Measurements from ENCODE around the gene PES1. TPM values are rescaled to one million over a fixed set of nuclear protein-coding genes. Genes with fewer than 3 reads are reported as not detected.

The PES1 gene
- total RNA-seq, 1 donor from 2014 or later: 21.6 TPM

DNA sequence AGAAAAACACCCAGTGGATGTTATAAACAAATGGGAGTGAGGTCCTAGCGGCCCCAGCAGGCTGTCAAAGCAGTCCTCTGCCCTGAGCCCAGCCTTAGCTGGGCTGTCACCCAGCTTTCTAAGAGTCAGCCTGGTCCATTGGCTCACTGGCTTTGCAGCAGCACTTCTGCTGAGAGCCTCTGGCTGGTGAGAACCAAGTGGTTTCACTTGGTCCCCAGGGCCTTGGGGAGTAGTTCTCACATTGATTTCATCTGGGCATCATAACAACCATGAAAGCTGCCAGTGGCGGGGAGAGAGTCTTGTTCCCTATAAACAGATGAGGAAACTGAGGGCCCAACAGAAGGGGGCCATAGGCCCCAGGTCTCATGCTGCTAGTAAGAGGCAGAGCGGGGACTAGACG is 56.5 kb downstream of the PES1 start:
- intact Hi-C loops (cut with micrococcal nuclease): no loop called here
- ATAC-seq (no peak), DNase-seq (no peak)

DNA sequence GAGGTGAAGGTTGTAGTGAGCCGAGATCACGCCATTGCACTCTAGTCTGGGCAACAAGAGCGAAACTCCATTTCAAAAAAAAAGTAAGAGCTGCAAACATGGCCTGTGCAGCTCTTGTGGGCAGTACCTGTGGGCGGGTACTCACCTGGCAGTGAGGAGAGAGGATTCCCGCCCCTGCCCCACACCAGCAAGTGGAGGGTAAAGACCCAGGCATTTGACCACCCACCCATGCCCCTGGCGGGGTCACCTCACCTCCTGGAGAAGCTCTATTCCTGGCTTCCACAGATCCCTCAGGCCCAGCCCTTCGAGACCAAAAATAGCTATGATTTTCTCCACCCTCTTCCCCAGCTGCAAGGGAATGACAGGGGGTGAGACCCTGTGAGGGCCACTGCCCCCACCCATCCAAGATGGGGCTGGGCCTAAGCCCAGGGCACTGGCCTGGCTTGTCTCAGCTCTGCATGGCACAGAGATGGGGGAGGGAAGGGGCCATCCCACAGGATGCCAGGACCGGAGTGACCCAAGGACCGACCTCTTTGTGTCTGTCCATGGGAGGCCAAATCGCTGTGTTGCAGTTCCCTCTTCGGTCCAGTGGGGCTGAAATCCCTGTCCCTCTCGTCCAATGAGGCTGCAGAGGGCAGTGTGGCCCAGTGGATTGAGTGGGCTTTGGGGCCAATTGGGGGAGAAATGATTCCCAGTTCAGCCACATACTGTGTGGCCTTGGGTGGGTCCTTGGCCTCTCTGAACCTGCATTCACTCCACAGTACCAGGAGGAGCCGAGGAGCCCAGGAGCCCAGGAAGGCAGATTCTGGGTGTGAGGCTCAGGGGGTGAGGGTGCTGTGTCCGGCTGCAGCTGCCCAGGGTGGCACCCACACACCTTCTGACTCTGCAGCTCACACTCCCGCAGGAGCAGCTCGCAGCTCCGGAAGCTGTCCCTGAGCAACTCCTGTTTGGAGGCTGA is 59.8 kb downstream of the PES1 start:
- intact Hi-C loops (cut with micrococcal nuclease): no loop called here
- ATAC-seq: no peak
- DNase-seq: no peak

DNA sequence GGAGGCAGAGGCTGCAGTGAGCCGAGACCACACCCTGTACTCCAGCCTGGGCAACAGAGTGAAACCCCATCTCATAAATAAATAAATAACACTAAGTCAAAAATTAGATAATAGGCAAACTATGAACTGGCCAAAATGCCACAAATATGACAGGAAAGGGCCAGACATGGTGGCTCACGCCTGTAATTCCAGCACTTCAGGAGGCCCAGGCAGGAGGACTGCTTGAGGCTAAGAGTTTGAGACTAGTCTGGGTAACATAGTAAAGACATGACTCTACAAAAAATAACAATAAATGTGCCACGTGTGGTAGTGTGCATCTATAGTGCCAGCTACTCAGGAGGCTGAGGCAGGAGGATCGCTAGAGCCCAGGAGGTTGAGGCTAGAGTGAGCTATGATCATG is 65.1 kb downstream of the PES1 start:
- intact Hi-C loops (cut with micrococcal nuclease): no loop called here
- DNase-seq (no peak), ATAC-seq (no peak)

Other genes with a start within 250 kb of the PES1 start
- 104 TPM for gene SF3A1, start 235.0 kb downstream of the PES1 start, total RNA-seq
- 0.37 TPM for gene CCDC157, start 234.9 kb downstream of the PES1 start, total RNA-seq
- 5.4 TPM for gene RNF215, start 204.5 kb downstream of the PES1 start, total RNA-seq
- 0.82 TPM for gene SEC14L2, start 194.9 kb downstream of the PES1 start, total RNA-seq
- 16.3 TPM for gene MTFP1, start 166.1 kb downstream of the PES1 start, total RNA-seq
- not detected for gene SEC14L3, start 119.9 kb downstream of the PES1 start, total RNA-seq
- not detected for gene SEC14L4, start 86.2 kb downstream of the PES1 start, total RNA-seq
- gene SEC14L6, start 45.2 kb downstream of the PES1 start, total RNA-seq: not detected
- gene GAL3ST1, start 17.2 kb downstream of the PES1 start, total RNA-seq: 0.57 TPM
- gene TCN2, start 15.3 kb upstream of the PES1 start, total RNA-seq: 14.6 TPM
- gene SLC35E4, start 43.9 kb upstream of the PES1 start, total RNA-seq: 3.1 TPM
- gene DUSP18, start 76.0 kb upstream of the PES1 start, total RNA-seq: 2.5 TPM
- 16.0 TPM for gene OSBP2, start 103.0 kb upstream of the PES1 start, total RNA-seq

All from left ventricle myocardium superior (tissue), 1 donor.